ENCODE measurements around the gene ZNF469. TPM values are rescaled to one million over a fixed set of nuclear protein-coding genes. Genes with fewer than 3 reads are reported as not detected.

ZNF469 gene
- total RNA-seq, 1 donor from 2014 or later = 1.5 TPM

GRCh38 chr16:88349153-88349902 lies 33.4 kb upstream of the ZNF469 start:
- no peaks in the 10 kb centered on the region for H3K36me3 Mint-ChIP-seq
- no peak overlapping the region for H3K4me3 Mint-ChIP-seq
- H3K4me1 Mint-ChIP-seq (ENCODE audit: unreplicated experiment) = no peaks in the 10 kb centered on the region
- TF ChIP-seq CTCF (conservative IDR thresholded peaks at IDR 0.05) = no peak
- no peaks in the 10 kb centered on the region for H3K9me3 Mint-ChIP-seq
- H3K27me3 Mint-ChIP-seq = no peaks in the 10 kb centered on the region
- H3K27ac Mint-ChIP-seq = no peak overlapping the region
- no peak for DNase-seq (ENCODE audit: extremely low spot score, unreplicated experiment)

GRCh38 chr16:88349903-88350900 lies 32.6 kb upstream of the ZNF469 start:
- Mint-ChIP-seq H3K9me3 (no peaks in the 10 kb centered on the region), H3K4me3 (no peak overlapping the region), H3K27ac (no peak overlapping the region), H3K36me3 (no peaks in the 10 kb centered on the region), H3K27me3 (no peaks in the 10 kb centered on the region), H3K4me1 (ENCODE audit: unreplicated experiment) (no peaks in the 10 kb centered on the region)
- no peak for DNase-seq (ENCODE audit: extremely low spot score, unreplicated experiment)
- TF ChIP-seq CTCF (conservative IDR thresholded peaks at IDR 0.05) = no peak

GRCh38 chr16:88350922-88351321 lies 31.8 kb upstream of the ZNF469 start:
- Mint-ChIP-seq H3K27ac (no peak overlapping the region), H3K27me3 (no peaks in the 10 kb centered on the region), H3K4me3 (no peak overlapping the region)

GRCh38 chr16:88351491-88352101 lies 31.2 kb upstream of the ZNF469 start:
- H3K4me1 Mint-ChIP-seq (ENCODE audit: unreplicated experiment) = no peaks in the 10 kb centered on the region
- no peak overlapping the region for H3K4me3 Mint-ChIP-seq
- H3K27ac Mint-ChIP-seq = no peak overlapping the region
- H3K27me3 Mint-ChIP-seq = no peaks in the 10 kb centered on the region
- H3K9me3 Mint-ChIP-seq = no peaks in the 10 kb centered on the region
- no peak for TF ChIP-seq CTCF (conservative IDR thresholded peaks at IDR 0.05)
- DNase-seq (ENCODE audit: extremely low spot score, unreplicated experiment) = no peak
- no peaks in the 10 kb centered on the region for H3K36me3 Mint-ChIP-seq

More at GRCh38 chr16:88350922-88351321, 31.8 kb upstream of the ZNF469 start:
- no peaks in the 10 kb centered on the region for H3K36me3 Mint-ChIP-seq
- DNase-seq (ENCODE audit: extremely low spot score, unreplicated experiment) = no peak
- H3K4me1 Mint-ChIP-seq (ENCODE audit: unreplicated experiment) = no peaks in the 10 kb centered on the region
- H3K9me3 Mint-ChIP-seq = no peaks in the 10 kb centered on the region
- TF ChIP-seq CTCF (conservative IDR thresholded peaks at IDR 0.05) = no peak
